Measurements from ENCODE around the gene KRT71. TPM values are rescaled to one million over a fixed set of nuclear protein-coding genes. Genes with fewer than 3 reads are reported as not detected.

Gene KRT71
- polyA plus RNA-seq, 2 donors, result not detected

DNA sequence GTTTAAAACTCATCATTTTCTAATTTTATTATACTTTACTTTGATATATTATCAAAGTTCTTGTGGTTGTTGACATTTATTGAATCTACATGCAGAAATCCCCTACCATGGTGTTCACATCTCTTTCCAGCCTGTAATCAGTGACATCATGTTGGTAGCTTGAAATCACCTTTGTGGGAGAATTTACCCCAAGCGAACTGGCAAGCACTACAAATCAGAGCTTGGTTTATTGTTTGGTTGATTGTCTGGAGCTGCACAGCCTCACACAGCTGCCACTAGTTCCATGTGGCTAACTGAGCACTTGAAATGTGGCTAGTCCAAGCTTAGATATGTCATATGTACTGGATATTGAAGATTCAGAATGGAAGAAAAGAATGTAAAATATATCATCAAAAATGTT, 17.4 kb downstream of the KRT71 start:
- no peaks in the 10 kb centered on the region for H3K27me3 ChIP-seq (ENCODE audit: control insufficient read depth in 1 of 2, insufficient read depth in 2 of 2, low read length in 2 of 2)
- H3K4me3 ChIP-seq (ENCODE audit: low read depth in 1 of 2, low read length in 2 of 2), result no peak overlapping the region
- no peaks in the 10 kb centered on the region for H3K9me3 ChIP-seq (ENCODE audit: control insufficient read depth in 2 of 2, insufficient read depth in 1 of 2, low read depth in 1 of 2, low read length in 1 of 2)
- H3K4me1 ChIP-seq (ENCODE audit: control insufficient read depth in 2 of 2, insufficient read depth in 2 of 2, low read length in 1 of 2), result peaks cover 0 to 12% of the 10 kb centered on the region in 2 donors
- no peak overlapping the region for H3K27ac ChIP-seq (ENCODE audit: low read depth in 2 of 2, low read length in 1 of 2)
- no peaks in the 10 kb centered on the region for H3K36me3 ChIP-seq (ENCODE audit: control insufficient read depth in 2 of 2, insufficient read depth in 2 of 2, low read length in 1 of 2)
- 0 to 25% methylated on average over 1 of the region's 1 CpG for WGBS, 2 donors

DNA sequence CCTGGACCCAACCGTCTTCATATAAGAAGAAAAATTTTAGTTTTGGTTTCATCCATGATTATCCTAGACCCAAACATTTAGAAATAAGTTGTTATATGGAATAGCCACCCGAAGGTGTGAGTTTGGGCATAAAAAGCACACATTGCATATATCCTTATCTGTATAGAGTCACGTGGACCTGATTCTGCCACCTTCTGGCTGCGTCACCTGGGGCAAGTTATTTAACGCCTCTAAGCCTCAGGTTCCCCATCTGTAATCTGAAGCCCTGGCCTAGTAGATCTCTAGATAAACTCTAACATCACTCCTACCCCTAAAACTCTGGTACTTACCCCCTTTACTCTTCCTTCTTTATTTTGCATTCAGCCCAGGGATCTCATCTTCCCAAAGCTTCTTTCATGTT, 18.5 kb downstream of the KRT71 start:
- Histone ChIP-seq H3K27ac (ENCODE audit: low read depth in 2 of 2, low read length in 1 of 2) (no peak overlapping the region), H3K4me3 (ENCODE audit: low read depth in 1 of 2, low read length in 2 of 2) (no peak overlapping the region), H3K27me3 (ENCODE audit: control insufficient read depth in 1 of 2, insufficient read depth in 2 of 2, low read length in 2 of 2) (no peaks in the 10 kb centered on the region), H3K36me3 (ENCODE audit: control insufficient read depth in 2 of 2, insufficient read depth in 2 of 2, low read length in 1 of 2) (no peaks in the 10 kb centered on the region), H3K9me3 (ENCODE audit: control insufficient read depth in 2 of 2, insufficient read depth in 1 of 2, low read depth in 1 of 2, low read length in 1 of 2) (no peaks in the 10 kb centered on the region), H3K4me1 (ENCODE audit: control insufficient read depth in 2 of 2, insufficient read depth in 2 of 2, low read length in 1 of 2) (peaks cover 0 to 3% of the 10 kb centered on the region in 2 donors)
- WGBS, 2 donors, result 67 to 84% methylated on average over 5 of the region's 5 CpGs

DNA sequence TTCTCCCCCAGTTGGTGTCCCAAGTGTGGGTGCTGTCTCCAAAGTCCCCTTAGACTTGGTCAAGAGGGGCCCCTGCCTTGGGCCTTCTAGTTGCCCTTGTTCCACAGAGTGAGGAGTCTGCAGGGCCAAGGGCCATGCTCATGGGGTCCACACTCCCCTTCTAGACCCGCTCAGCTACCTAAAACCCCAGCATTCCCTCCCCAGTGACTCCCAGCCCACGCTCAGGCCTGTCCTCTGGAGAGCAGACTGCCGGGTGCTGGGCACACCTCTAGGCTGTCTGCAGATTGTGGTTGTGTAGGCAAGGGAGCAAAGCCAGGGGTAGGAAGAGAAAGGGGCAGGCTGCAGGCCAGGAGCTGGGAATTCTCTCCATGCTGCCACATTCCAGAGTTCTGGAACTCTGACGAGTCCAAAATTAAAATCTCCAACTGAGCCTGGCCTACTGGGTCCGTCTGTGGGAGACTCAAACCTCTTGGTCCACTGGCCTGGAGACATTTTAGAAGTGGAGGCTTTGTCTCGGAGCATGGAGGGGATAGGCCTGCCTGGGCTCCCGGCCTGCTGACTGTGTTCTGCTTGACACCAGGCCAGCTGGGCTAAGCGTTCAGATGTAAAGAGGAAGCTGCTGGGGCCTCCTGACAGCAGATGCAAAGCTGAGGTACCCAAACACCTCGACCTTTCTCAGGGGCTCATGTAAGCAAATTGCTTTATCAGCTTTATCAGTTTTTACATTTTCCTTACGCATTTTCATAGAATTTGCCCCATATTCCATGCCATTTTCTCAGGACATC, 19.1 kb downstream of the KRT71 start:
- no peak overlapping the region for H3K4me3 ChIP-seq (ENCODE audit: low read depth in 1 of 2, low read length in 2 of 2)
- no peaks in the 10 kb centered on the region for H3K36me3 ChIP-seq (ENCODE audit: control insufficient read depth in 2 of 2, insufficient read depth in 2 of 2, low read length in 1 of 2)
- 62 to 71% methylated on average over 10 of the region's 10 CpGs for WGBS, 2 donors
- no peak overlapping the region for H3K27ac ChIP-seq (ENCODE audit: low read depth in 2 of 2, low read length in 1 of 2)
- H3K4me1 ChIP-seq (ENCODE audit: control insufficient read depth in 2 of 2, insufficient read depth in 2 of 2, low read length in 1 of 2), result peaks cover 0 to 2% of the 10 kb centered on the region in 2 donors
- H3K9me3 ChIP-seq (ENCODE audit: control insufficient read depth in 2 of 2, insufficient read depth in 1 of 2, low read depth in 1 of 2, low read length in 1 of 2), result no peaks in the 10 kb centered on the region
- no peaks in the 10 kb centered on the region for H3K27me3 ChIP-seq (ENCODE audit: control insufficient read depth in 1 of 2, insufficient read depth in 2 of 2, low read length in 2 of 2)

DNA sequence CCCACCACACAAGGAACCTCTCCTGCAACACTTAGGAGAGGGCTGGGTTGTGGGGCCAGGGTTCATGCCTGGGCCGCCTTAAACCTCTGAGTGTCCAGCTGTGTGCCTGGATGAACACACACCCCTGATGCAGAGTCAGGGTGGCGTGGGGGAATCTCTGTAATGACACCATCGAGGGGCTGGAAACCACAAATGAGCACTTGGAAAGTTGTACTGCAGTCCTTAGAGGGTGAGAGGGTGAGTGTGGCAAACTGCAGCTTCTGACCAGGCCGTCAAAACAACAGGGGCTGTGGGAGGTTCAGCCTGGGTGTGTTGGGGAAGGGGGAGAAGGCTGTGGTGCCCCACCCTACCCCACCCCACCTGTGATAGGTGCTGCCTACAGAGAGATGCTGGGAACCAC, 20.3 kb downstream of the KRT71 start:
- Histone ChIP-seq H3K4me3 (ENCODE audit: low read depth in 1 of 2, low read length in 2 of 2) (no peak overlapping the region), H3K4me1 (ENCODE audit: control insufficient read depth in 2 of 2, insufficient read depth in 2 of 2, low read length in 1 of 2) (peaks cover 0 to 2% of the 10 kb centered on the region in 2 donors), H3K36me3 (ENCODE audit: control insufficient read depth in 2 of 2, insufficient read depth in 2 of 2, low read length in 1 of 2) (no peaks in the 10 kb centered on the region), H3K9me3 (ENCODE audit: control insufficient read depth in 2 of 2, insufficient read depth in 1 of 2, low read depth in 1 of 2, low read length in 1 of 2) (no peaks in the 10 kb centered on the region), H3K27me3 (ENCODE audit: control insufficient read depth in 1 of 2, insufficient read depth in 2 of 2, low read length in 2 of 2) (no peaks in the 10 kb centered on the region), H3K27ac (ENCODE audit: low read depth in 2 of 2, low read length in 1 of 2) (no peak overlapping the region)
- WGBS, 2 donors, result 61 to 69% methylated on average over 4 of the region's 4 CpGs

DNA sequence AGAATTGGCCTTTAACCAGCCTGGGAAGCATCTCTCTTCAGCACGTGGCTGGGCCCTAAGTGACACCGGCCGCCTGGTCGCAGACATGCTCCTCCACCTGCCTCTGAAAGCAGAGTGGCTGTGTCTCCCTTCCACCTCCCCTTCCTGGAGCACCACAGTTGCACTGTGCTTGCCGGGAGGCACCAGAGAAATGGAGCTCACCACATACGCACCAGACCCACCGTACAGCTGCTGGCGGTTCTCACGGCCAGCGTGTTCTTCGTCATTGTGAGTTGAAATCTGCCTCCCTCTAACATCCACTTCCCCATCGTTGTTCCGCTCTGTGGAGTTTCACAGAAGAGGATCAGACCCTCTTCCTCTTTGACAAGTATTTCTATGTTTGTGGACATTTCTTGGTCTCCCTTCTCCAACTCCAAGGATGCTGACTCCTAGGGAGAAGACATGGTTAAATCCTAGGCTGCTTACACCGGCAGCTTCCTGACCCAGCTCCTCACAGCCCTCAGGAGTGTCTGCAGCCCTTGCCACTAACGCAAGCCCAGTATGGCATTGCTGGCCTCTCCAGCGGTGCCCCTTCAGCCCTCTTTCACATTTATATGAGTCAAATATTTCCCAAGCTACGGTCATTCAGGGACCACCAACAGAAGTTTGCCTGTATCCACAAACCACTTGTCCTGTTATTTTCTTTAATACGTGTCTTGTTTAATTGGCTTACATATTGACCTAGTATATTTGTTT, 21.2 kb downstream of the KRT71 start:
- Histone ChIP-seq H3K9me3 (ENCODE audit: control insufficient read depth in 2 of 2, insufficient read depth in 1 of 2, low read depth in 1 of 2, low read length in 1 of 2) (no peaks in the 10 kb centered on the region), H3K27ac (ENCODE audit: low read depth in 2 of 2, low read length in 1 of 2) (no peak overlapping the region), H3K4me1 (ENCODE audit: control insufficient read depth in 2 of 2, insufficient read depth in 2 of 2, low read length in 1 of 2) (no peaks in the 10 kb centered on the region), H3K27me3 (ENCODE audit: control insufficient read depth in 1 of 2, insufficient read depth in 2 of 2, low read length in 2 of 2) (no peaks in the 10 kb centered on the region), H3K4me3 (ENCODE audit: low read depth in 1 of 2, low read length in 2 of 2) (no peak overlapping the region), H3K36me3 (ENCODE audit: control insufficient read depth in 2 of 2, insufficient read depth in 2 of 2, low read length in 1 of 2) (no peaks in the 10 kb centered on the region)
- WGBS, 2 donors, result 65 to 79% methylated on average over 18 of the region's 18 CpGs

DNA sequence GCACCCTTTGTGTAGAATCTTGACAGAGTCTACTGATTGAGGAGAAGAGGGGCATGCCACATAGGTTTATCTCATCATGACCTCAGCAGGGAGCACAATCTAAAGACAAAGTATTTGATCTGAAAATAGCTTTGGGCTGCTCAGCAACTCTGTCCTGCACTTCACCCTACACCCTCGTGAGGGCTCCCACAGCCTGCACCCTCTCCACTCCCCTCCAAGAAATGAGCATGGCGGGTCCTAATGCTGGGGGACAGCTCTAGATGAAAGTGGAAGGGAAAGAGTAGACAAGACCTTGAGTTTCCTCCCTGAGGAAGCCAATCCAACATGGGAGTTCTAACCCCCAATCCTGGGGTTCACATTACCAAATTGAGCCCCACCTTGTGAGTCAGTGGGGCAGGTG, 22.0 kb downstream of the KRT71 start:
- no peak overlapping the region for H3K4me3 ChIP-seq (ENCODE audit: low read depth in 1 of 2, low read length in 2 of 2)
- peaks cover 0 to 5% of the 10 kb centered on the region in 2 donors for H3K4me1 ChIP-seq (ENCODE audit: control insufficient read depth in 2 of 2, insufficient read depth in 2 of 2, low read length in 1 of 2)
- H3K36me3 ChIP-seq (ENCODE audit: control insufficient read depth in 2 of 2, insufficient read depth in 2 of 2, low read length in 1 of 2), result no peaks in the 10 kb centered on the region
- H3K27me3 ChIP-seq (ENCODE audit: control insufficient read depth in 1 of 2, insufficient read depth in 2 of 2, low read length in 2 of 2), result no peaks in the 10 kb centered on the region
- 82 to 86% methylated on average over 2 of the region's 2 CpGs for WGBS, 2 donors
- no peak overlapping the region for H3K27ac ChIP-seq (ENCODE audit: low read depth in 2 of 2, low read length in 1 of 2)
- H3K9me3 ChIP-seq (ENCODE audit: control insufficient read depth in 2 of 2, insufficient read depth in 1 of 2, low read depth in 1 of 2, low read length in 1 of 2), result no peaks in the 10 kb centered on the region

DNA sequence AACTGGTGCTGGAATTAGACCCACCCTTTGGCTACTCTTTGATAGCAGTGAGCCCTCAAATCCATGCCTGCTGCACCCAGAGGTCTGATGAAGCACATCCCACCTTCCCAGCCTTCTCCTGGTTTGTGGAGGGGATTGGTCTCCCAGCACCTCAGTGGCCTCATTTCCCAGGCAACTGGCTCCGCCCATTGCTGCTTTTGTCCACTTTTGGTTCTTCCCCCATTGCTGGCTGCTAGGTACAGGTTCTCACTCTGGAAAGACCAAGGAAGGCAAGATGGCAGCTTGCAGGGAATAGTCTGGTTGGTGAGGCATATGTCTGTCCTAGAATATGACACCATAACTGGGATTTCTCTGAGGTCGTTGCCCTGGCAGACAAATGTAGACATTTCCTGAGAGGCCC, 22.6 kb downstream of the KRT71 start:
- H3K27me3 ChIP-seq (ENCODE audit: control insufficient read depth in 1 of 2, insufficient read depth in 2 of 2, low read length in 2 of 2), result no peaks in the 10 kb centered on the region
- no peaks in the 10 kb centered on the region for H3K9me3 ChIP-seq (ENCODE audit: control insufficient read depth in 2 of 2, insufficient read depth in 1 of 2, low read depth in 1 of 2, low read length in 1 of 2)
- no peak overlapping the region for H3K4me3 ChIP-seq (ENCODE audit: low read depth in 1 of 2, low read length in 2 of 2)
- WGBS, 2 donors, result 71 to 75% methylated on average over 2 of the region's 2 CpGs
- no peaks in the 10 kb centered on the region for H3K36me3 ChIP-seq (ENCODE audit: control insufficient read depth in 2 of 2, insufficient read depth in 2 of 2, low read length in 1 of 2)
- peaks cover 0 to 10% of the 10 kb centered on the region in 2 donors for H3K4me1 ChIP-seq (ENCODE audit: control insufficient read depth in 2 of 2, insufficient read depth in 2 of 2, low read length in 1 of 2)
- no peak overlapping the region for H3K27ac ChIP-seq (ENCODE audit: low read depth in 2 of 2, low read length in 1 of 2)

DNA sequence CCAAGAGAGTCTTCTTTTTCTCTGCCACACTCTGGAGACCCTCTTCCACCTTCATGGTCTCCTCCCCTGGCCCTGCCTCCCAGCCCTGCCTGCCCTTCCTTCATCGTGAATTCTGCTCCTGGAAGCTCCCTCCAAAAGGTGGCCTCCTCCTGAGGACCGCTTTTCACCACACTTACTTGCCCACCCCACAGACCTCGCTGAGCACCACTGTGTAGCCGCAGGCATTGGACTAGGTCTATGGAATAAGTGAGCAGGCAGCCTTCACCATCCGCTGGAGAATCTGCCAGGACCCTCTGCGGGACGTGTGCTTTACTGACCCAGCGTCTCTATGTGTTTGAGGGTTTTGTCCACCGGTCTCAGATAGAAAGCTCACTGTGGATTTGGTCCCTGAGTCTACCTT, 23.1 kb downstream of the KRT71 start:
- WGBS, 2 donors, result 94 to 95% methylated on average over 9 of the region's 9 CpGs
- H3K4me3 ChIP-seq (ENCODE audit: low read depth in 1 of 2, low read length in 2 of 2), result no peak overlapping the region
- no peaks in the 10 kb centered on the region for H3K9me3 ChIP-seq (ENCODE audit: control insufficient read depth in 2 of 2, insufficient read depth in 1 of 2, low read depth in 1 of 2, low read length in 1 of 2)
- no peaks in the 10 kb centered on the region for H3K27me3 ChIP-seq (ENCODE audit: control insufficient read depth in 1 of 2, insufficient read depth in 2 of 2, low read length in 2 of 2)
- no peak overlapping the region for H3K27ac ChIP-seq (ENCODE audit: low read depth in 2 of 2, low read length in 1 of 2)
- H3K4me1 ChIP-seq (ENCODE audit: control insufficient read depth in 2 of 2, insufficient read depth in 2 of 2, low read length in 1 of 2), result peaks cover 0 to 11% of the 10 kb centered on the region in 2 donors
- no peaks in the 10 kb centered on the region for H3K36me3 ChIP-seq (ENCODE audit: control insufficient read depth in 2 of 2, insufficient read depth in 2 of 2, low read length in 1 of 2)

DNA sequence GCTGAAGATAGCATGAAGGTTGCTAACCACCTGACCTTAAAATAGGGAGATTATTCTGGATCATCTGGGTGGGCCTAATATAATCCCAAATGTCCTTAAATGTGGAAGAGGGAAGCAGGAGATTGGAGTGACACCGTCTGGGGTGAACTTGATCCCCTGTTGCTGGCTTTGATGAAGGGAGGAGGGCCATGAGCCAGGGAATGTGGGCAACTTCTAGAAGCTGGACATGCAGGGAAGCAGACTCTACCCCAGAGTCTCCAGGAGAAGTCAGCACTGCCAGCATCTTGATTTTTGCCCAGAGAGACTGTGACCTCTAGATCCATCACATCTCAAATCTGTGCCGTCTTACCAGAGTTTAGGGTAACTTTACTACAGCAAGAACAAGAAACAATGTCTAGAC, 23.5 kb downstream of the KRT71 start:
- Histone ChIP-seq H3K4me1 (ENCODE audit: control insufficient read depth in 2 of 2, insufficient read depth in 2 of 2, low read length in 1 of 2) (peaks cover 0 to 13% of the 10 kb centered on the region in 2 donors), H3K27me3 (ENCODE audit: control insufficient read depth in 1 of 2, insufficient read depth in 2 of 2, low read length in 2 of 2) (no peaks in the 10 kb centered on the region), H3K36me3 (ENCODE audit: control insufficient read depth in 2 of 2, insufficient read depth in 2 of 2, low read length in 1 of 2) (no peaks in the 10 kb centered on the region), H3K9me3 (ENCODE audit: control insufficient read depth in 2 of 2, insufficient read depth in 1 of 2, low read depth in 1 of 2, low read length in 1 of 2) (no peaks in the 10 kb centered on the region), H3K27ac (ENCODE audit: low read depth in 2 of 2, low read length in 1 of 2) (no peak overlapping the region), H3K4me3 (ENCODE audit: low read depth in 1 of 2, low read length in 2 of 2) (no peak overlapping the region)
- WGBS, 2 donors, result 91 to 98% methylated on average over 2 of the region's 2 CpGs

Data from esophagus (tissue), 2 donors.